NCI-H2196 (cell line): ENCODE data around the gene FASTKD3.
A peak's percentile ranks its signal among the peaks of the same experiment; 100 is the strongest.

Experiments used
- DNase-seq: peaks from one replicate; lab custom pipeline; 2025; ENCODE audit not compliant: unreplicated experiment; lab: John Stamatoyannopoulos, UW

The FASTKD3 gene

GRCh38 chr5:7881091-7881490, 12.3 kb upstream of the FASTKD3 start:
- no peak for DNase-seq

GRCh38 chr5:7878381-7878873, 9.6 kb upstream of the FASTKD3 start:
- no peak for DNase-seq

GRCh38 chr5:7877851-7878250, 9.0 kb upstream of the FASTKD3 start:
- no peak for DNase-seq

GRCh38 chr5:7876867-7877266, 8.0 kb upstream of the FASTKD3 start:
- DNase-seq, result no peak

GRCh38 chr5:7875151-7875550, 6.3 kb upstream of the FASTKD3 start:
- no peak for DNase-seq

GRCh38 chr5:7874639-7875038, 5.8 kb upstream of the FASTKD3 start:
- no peak for DNase-seq

GRCh38 chr5:7873216-7873615, 4.4 kb upstream of the FASTKD3 start:
- DNase-seq, result no peak

GRCh38 chr5:7872517-7873130, 3.8 kb upstream of the FASTKD3 start:
- no peak for DNase-seq

- no peak for DNase-seq
Measured at GRCh38 chr5:7871653-7872052, 2.8 kb upstream of the FASTKD3 start.

- DNase-seq, result no peak
Measured at GRCh38 chr5:7869474-7870136, 774 bp upstream of the FASTKD3 start.

GRCh38 chr5:7868427-7868772, 431 bp downstream of the FASTKD3 start:
- DNase-seq, result no peak

- DNase-seq, result no peak
Measured at GRCh38 chr5:7867260-7867659, 1.6 kb downstream of the FASTKD3 start.

- DNase-seq, result no peak
Measured at GRCh38 chr5:7866196-7866595, 2.6 kb downstream of the FASTKD3 start.

GRCh38 chr5:7857926-7858632, 10.8 kb downstream of the FASTKD3 start:
- no peak for DNase-seq

- DNase-seq, result no peak
Measured at GRCh38 chr5:7857361-7857760, 11.5 kb downstream of the FASTKD3 start.

- DNase-seq, result peak; percentile 68
Measured at GRCh38 chr5:7856855-7857254, 12.0 kb downstream of the FASTKD3 start.

GRCh38 chr5:7855611-7856010, 13.2 kb downstream of the FASTKD3 start:
- no peak for DNase-seq

GRCh38 chr5:7852988-7853387, 15.8 kb downstream of the FASTKD3 start:
- DNase-seq, result no peak

- DNase-seq, result no peak
Measured at GRCh38 chr5:7852542-7852941, 16.3 kb downstream of the FASTKD3 start.

- DNase-seq, result no peak
Measured at GRCh38 chr5:7851617-7852289, 17.1 kb downstream of the FASTKD3 start.

GRCh38 chr5:7851240-7851592, 17.6 kb downstream of the FASTKD3 start:
- DNase-seq, result no peak
